HepG2 (cell line): ENCODE data around the gene PSPH. TPM values are rescaled to one million over a fixed set of nuclear protein-coding genes. Genes with fewer than 3 reads are reported as not detected.

Source experiments
- BRD4 ChIP-seq: sonication (generic); formaldehyde crosslinking; IDR thresholded peaks from 2 replicates; pipeline ENCODE4 v1.4.0; 2020; ENCODE audit warnings: missing genetic modification reagents
- CBX1 ChIP-seq: IDR thresholded peaks from one replicate; pipeline ENCODE4 v1.6.1; 2016; ENCODE audit warnings: antibody characterized with exemption, low read depth
- CEBPZ ChIP-seq: IDR thresholded peaks from 2 replicates; pipeline ENCODE4 v1.6.1; 2012; ENCODE audit warnings: low read length, improper control_type of control experiment
- CHD2 ChIP-seq: IDR thresholded peaks from 2 replicates; pipeline ENCODE4 v1.6.1; 2011; ENCODE audit warnings: low read depth, low read length, improper control_type of control experiment
- GATAD1 ChIP-seq: IDR thresholded peaks from 2 replicates; pipeline ENCODE4 v1.6.1; 2016; ENCODE audit warnings: missing genetic modification reagents, missing compliant biosample characterization
- IRX3 ChIP-seq: sonication (generic); formaldehyde crosslinking; IDR thresholded peaks from 2 replicates; pipeline ENCODE4 v1.8.1; 2023; ENCODE audit warnings: mild to moderate bottlenecking, low read depth, missing genetic modification reagents, borderline replicate concordance
- KAT8 ChIP-seq: IDR thresholded peaks from 2 replicates; pipeline ENCODE4 v1.6.1; 2016; ENCODE audit warnings: missing genetic modification reagents, missing compliant biosample characterization
- NFE2 ChIP-seq: sonication (generic); formaldehyde crosslinking; IDR thresholded peaks from 2 replicates; pipeline ENCODE4 v1.4.0; 2020; ENCODE audit warnings: missing genetic modification reagents
- SP2 ChIP-seq: sonication (generic); formaldehyde crosslinking; IDR thresholded peaks from 2 replicates; pipeline ENCODE4 v1.5.1; 2020; ENCODE audit warnings: mild to moderate bottlenecking, missing genetic modification reagents
- SYNCRIP ChIP-seq: fragments of 200-400 bp; formaldehyde crosslinking; IDR thresholded peaks from 2 replicates; pipeline ENCODE4 v1.6.1; 2018; ENCODE audit warnings: mild to moderate bottlenecking, low read depth, low read length; ENCODE audit not compliant: insufficient read depth
- ZBTB8A ChIP-seq: sonication (generic); formaldehyde crosslinking; IDR thresholded peaks from 2 replicates; pipeline ENCODE4 v1.4.0; 2020; ENCODE audit warnings: mild to moderate bottlenecking, low read depth, missing genetic modification reagents, borderline replicate concordance
- ZNF20 ChIP-seq: sonication (generic); formaldehyde crosslinking; IDR thresholded peaks from 2 replicates; pipeline ENCODE4 v1.4.0; 2020; ENCODE audit warnings: mild to moderate bottlenecking, moderate library complexity, missing genetic modification reagents
- ZNF3 ChIP-seq: IDR thresholded peaks from 2 replicates; pipeline ENCODE4 v1.7.0; 2017; ENCODE audit warnings: inconsistent platforms
- ZNF343 ChIP-seq: sonication (generic); formaldehyde crosslinking; IDR thresholded peaks from 2 replicates; pipeline ENCODE4 v1.4.0; 2020; ENCODE audit warnings: mild to moderate bottlenecking, missing genetic modification reagents
- ZNF546 ChIP-seq: sonication (generic); formaldehyde crosslinking; conservative IDR thresholded peaks from 2 replicates; pipeline ENCODE4 v1.8.1; 2023; ENCODE audit warnings: mild to moderate bottlenecking, missing genetic modification reagents
- ZNF615 ChIP-seq: sonication (generic); formaldehyde crosslinking; IDR thresholded peaks from 2 replicates; pipeline ENCODE4 v1.5.0; 2020; ENCODE audit warnings: mild to moderate bottlenecking, missing genetic modification reagents, borderline replicate concordance
- ZNF672 ChIP-seq: sonication (generic); formaldehyde crosslinking; IDR thresholded peaks from 2 replicates; pipeline ENCODE4 v1.8.1; 2022; ENCODE audit warnings: missing genetic modification reagents
- ZSCAN30 ChIP-seq: sonication (generic); formaldehyde crosslinking; IDR thresholded peaks from 2 replicates; pipeline ENCODE4 v1.5.0; 2020; ENCODE audit warnings: mild to moderate bottlenecking, missing genetic modification reagents
- polyA plus RNA-seq, 8 experiments: library from polyadenylated mRNA; depleted of rRNA in 3 of 8; stranded (reverse) in 7 of 8; unstranded in 1 of 8; fragments of >200 nt; fragmentation: Illumina TruSeq in 4 of 8; extraction: Trizol in 4 of 8; gene quantifications; 2 replicates each; pipeline versions ENCODE4 v1.2.1 to v1.2.3, GENCODE V29; 2011 to 2016; ENCODE audit warnings: low read depth in 4 of 8, missing spikeins in 1 of 8, mixed read lengths in 1 of 8; ENCODE audit not compliant: insufficient read depth in 1 of 8
- total RNA-seq, 5 experiments: library from RNA; depleted of rRNA; stranded (reverse); fragments of >200 nt; fragmentation: Illumina TruSeq; extraction: Trizol; gene quantifications; 2 replicates each; pipeline ENCODE4 v1.2.3, GENCODE V29; 2016; ENCODE audit warnings: low read depth in 1 of 5
- TF ChIP-seq, protein P1 (sequence below): sonication (generic); formaldehyde crosslinking; IDR thresholded peaks from 2 replicates; pipeline ENCODE4 v1.4.0; 2020; ENCODE audit warnings: mild to moderate bottlenecking, missing genetic modification reagents, borderline replicate concordance
- TF ChIP-seq, protein P2 (sequence below): IDR thresholded peaks from 2 replicates; pipeline ENCODE4 v1.6.1; 2016; ENCODE audit warnings: low read depth, missing genetic modification reagents, missing compliant biosample characterization

The PSPH gene
- total and polyA plus RNA-seq, 2 of the 13 experiments (the other 11 are each of a cell fraction or from before 2014, with no cell fraction given): 85.5 to 124 TPM

- no peak; the same call in 1 of the 2 replicates for TF ChIP-seq ZNF615
- peak; percentile 88 for TF ChIP-seq CHD2
- TF ChIP-seq, protein P1, sequence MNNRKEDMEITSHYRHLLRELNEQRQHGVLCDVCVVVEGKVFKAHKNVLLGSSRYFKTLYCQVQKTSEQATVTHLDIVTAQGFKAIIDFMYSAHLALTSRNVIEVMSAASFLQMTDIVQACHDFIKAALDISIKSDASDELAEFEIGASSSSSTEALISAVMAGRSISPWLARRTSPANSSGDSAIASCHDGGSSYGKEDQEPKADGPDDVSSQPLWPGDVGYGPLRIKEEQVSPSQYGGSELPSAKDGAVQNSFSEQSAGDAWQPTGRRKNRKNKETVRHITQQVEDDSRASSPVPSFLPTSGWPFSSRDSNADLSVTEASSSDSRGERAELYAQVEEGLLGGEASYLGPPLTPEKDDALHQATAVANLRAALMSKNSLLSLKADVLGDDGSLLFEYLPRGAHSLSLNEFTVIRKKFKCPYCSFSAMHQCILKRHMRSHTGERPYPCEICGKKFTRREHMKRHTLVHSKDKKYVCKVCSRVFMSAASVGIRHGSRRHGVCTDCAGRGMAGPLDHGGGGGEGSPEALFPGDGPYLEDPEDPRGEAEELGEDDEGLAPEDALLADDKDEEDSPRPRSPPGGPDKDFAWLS: no peak
- TF ChIP-seq GATAD1 (CRISPR knock-in tag): peak; percentile 91
- TF ChIP-seq ZBTB8A (CRISPR knock-in tag): no peak; the same call in 1 of the 2 replicates
- no peak for TF ChIP-seq CBX1
- no peak for TF ChIP-seq ZNF672 (CRISPR knock-in tag)
- TF ChIP-seq SYNCRIP: no peak
- TF ChIP-seq ZNF546: peak; percentile 93
- TF ChIP-seq, protein P2, sequence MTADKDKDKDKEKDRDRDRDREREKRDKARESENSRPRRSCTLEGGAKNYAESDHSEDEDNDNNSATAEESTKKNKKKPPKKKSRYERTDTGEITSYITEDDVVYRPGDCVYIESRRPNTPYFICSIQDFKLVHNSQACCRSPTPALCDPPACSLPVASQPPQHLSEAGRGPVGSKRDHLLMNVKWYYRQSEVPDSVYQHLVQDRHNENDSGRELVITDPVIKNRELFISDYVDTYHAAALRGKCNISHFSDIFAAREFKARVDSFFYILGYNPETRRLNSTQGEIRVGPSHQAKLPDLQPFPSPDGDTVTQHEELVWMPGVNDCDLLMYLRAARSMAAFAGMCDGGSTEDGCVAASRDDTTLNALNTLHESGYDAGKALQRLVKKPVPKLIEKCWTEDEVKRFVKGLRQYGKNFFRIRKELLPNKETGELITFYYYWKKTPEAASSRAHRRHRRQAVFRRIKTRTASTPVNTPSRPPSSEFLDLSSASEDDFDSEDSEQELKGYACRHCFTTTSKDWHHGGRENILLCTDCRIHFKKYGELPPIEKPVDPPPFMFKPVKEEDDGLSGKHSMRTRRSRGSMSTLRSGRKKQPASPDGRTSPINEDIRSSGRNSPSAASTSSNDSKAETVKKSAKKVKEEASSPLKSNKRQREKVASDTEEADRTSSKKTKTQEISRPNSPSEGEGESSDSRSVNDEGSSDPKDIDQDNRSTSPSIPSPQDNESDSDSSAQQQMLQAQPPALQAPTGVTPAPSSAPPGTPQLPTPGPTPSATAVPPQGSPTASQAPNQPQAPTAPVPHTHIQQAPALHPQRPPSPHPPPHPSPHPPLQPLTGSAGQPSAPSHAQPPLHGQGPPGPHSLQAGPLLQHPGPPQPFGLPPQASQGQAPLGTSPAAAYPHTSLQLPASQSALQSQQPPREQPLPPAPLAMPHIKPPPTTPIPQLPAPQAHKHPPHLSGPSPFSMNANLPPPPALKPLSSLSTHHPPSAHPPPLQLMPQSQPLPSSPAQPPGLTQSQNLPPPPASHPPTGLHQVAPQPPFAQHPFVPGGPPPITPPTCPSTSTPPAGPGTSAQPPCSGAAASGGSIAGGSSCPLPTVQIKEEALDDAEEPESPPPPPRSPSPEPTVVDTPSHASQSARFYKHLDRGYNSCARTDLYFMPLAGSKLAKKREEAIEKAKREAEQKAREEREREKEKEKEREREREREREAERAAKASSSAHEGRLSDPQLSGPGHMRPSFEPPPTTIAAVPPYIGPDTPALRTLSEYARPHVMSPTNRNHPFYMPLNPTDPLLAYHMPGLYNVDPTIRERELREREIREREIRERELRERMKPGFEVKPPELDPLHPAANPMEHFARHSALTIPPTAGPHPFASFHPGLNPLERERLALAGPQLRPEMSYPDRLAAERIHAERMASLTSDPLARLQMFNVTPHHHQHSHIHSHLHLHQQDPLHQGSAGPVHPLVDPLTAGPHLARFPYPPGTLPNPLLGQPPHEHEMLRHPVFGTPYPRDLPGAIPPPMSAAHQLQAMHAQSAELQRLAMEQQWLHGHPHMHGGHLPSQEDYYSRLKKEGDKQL (CRISPR knock-in tag): 0 out of 2 replicates have a peak, but pooled peaks have one; percentile 14
- TF ChIP-seq BRD4: 0 out of 2 replicates have a peak, but pooled peaks have one; percentile 39
- TF ChIP-seq CEBPZ: no peak
- no peak for TF ChIP-seq ZNF3 (CRISPR knock-in tag)
- TF ChIP-seq IRX3 (CRISPR knock-in tag): no peak
- no peak for TF ChIP-seq ZSCAN30 (CRISPR knock-in tag)
- no peak for TF ChIP-seq ZNF20
- no peak for TF ChIP-seq NFE2 (CRISPR knock-in tag)
- peak; percentile 37; the same call in 1 of the 2 replicates for TF ChIP-seq ZNF343 (CRISPR knock-in tag)
- peak; percentile 92 for TF ChIP-seq KAT8 (CRISPR knock-in tag)
- TF ChIP-seq SP2 (CRISPR knock-in tag): peak; percentile 92
Observed at GRCh38 chr7:56051339-56052191, at the start of gene PSPH, which contains the start of gene CCT6A (continued).
